Type B pancreatic cell (in vitro differentiated cells): ENCODE results near the gene ABTB1. TPM values are rescaled to one million over a fixed set of nuclear protein-coding genes. Genes with fewer than 3 reads are reported as not detected.

Experiments used
- DNase-seq: peaks from one replicate; pipeline ENCODE4 v3.0.0; 2021; ENCODE audit warnings: mixed read lengths; ENCODE audit not compliant: unreplicated experiment; ENCODE audit errors: extremely low spot score
- H3K27ac Mint-ChIP-seq: 2 replicates; pipeline ENCODE4 v1.8.0; 2021; ENCODE audit warnings: mild to moderate bottlenecking, mixed read lengths
- H3K27me3 Mint-ChIP-seq: 2 replicates; pipeline ENCODE4 v1.8.0; 2021; ENCODE audit warnings: mixed read lengths
- H3K36me3 Mint-ChIP-seq: 2 replicates; pipeline ENCODE4 v1.8.0; 2021; ENCODE audit warnings: mixed read lengths
- H3K4me1 Mint-ChIP-seq: one replicate; pipeline ENCODE4 v1.8.0; 2021; ENCODE audit warnings: mixed read lengths; ENCODE audit not compliant: unreplicated experiment
- H3K4me3 Mint-ChIP-seq: 2 replicates; pipeline ENCODE4 v1.8.0; 2021; ENCODE audit warnings: mild to moderate bottlenecking, mixed read lengths
- H3K9me3 Mint-ChIP-seq: 2 replicates; pipeline ENCODE4 v1.8.0; 2021; ENCODE audit warnings: mixed read lengths
- total RNA-seq: library from RNA; stranded (reverse); gene quantifications from 2 replicates; pipeline ENCODE4 v1.2.1, GENCODE V29; 2021; ENCODE audit warnings: low replicate concordance
- TF ChIP-seq, protein P1 (sequence below): fragments of 200-600 bp; sonication (generic); conservative IDR thresholded peaks from 2 replicates; pipeline ENCODE4 v1.5.0; 2021; ENCODE audit warnings: antibody characterized with exemption, mild to moderate bottlenecking

ABTB1 gene
- total RNA-seq, 1 donor from 2014 or later: 17.8 TPM

GRCh38 chr3:127670229-127670559 lies 2.6 kb upstream of the ABTB1 start:
- TF ChIP-seq, protein P1, sequence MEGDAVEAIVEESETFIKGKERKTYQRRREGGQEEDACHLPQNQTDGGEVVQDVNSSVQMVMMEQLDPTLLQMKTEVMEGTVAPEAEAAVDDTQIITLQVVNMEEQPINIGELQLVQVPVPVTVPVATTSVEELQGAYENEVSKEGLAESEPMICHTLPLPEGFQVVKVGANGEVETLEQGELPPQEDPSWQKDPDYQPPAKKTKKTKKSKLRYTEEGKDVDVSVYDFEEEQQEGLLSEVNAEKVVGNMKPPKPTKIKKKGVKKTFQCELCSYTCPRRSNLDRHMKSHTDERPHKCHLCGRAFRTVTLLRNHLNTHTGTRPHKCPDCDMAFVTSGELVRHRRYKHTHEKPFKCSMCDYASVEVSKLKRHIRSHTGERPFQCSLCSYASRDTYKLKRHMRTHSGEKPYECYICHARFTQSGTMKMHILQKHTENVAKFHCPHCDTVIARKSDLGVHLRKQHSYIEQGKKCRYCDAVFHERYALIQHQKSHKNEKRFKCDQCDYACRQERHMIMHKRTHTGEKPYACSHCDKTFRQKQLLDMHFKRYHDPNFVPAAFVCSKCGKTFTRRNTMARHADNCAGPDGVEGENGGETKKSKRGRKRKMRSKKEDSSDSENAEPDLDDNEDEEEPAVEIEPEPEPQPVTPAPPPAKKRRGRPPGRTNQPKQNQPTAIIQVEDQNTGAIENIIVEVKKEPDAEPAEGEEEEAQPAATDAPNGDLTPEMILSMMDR: no peak
- no peak for DNase-seq
- Mint-ChIP-seq H3K27me3 (peaks cover 5% of the 10 kb centered on the region), H3K4me3 (peak overlapping the region; percentile 39), H3K9me3 (no peaks in the 10 kb centered on the region), H3K4me1 (no peaks in the 10 kb centered on the region), H3K27ac (no peak overlapping the region), H3K36me3 (peaks cover 8% of the 10 kb centered on the region)

DNA sequence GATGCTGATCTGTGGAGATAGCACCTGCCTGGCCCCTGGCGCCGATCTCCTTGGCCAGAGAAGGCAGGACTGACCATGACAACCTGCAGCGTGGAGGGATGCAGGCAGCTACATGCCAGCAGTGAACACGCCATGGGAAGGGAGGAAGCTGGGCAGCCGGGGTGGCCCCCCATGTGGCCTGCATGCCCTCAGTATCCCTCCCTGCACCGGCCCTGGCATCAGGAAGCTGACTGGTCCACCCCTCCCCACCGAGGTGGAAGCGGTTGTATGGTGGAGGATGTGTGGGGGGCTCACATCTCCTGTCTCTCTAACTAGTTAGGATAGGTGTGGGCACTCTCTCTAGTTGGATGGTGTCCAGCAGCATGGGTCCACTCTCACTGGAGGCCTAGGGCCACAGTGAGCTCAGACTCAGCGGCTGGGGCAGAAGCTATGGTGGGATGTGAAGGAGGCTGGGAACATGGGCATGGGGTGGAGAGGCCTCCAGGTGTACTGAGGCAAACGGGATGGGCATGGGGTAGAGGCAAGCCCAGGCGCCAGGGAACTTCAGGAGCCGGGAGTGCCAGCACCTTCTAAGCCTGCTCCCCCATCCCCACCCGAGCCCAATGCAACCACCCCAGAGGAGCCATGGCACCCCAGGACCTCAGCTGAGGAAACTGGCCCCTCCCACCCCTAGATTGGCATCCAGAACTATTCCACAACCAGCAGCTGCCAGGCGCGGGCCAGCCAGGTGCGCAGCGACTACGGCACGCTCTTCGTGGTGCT lies 1.8 kb upstream of the ABTB1 start:
- H3K4me1 Mint-ChIP-seq: peaks cover under 1% of the 10 kb centered on the region
- peaks cover 5% of the 10 kb centered on the region for H3K27me3 Mint-ChIP-seq
- TF ChIP-seq, protein P1: no peak
- peaks cover 1% of the 10 kb centered on the region for H3K36me3 Mint-ChIP-seq
- H3K9me3 Mint-ChIP-seq: no peaks in the 10 kb centered on the region
- no peak for DNase-seq
- peak overlapping the region; percentile 75 for H3K27ac Mint-ChIP-seq
- peak overlapping the region; percentile 86 for H3K4me3 Mint-ChIP-seq

DNA sequence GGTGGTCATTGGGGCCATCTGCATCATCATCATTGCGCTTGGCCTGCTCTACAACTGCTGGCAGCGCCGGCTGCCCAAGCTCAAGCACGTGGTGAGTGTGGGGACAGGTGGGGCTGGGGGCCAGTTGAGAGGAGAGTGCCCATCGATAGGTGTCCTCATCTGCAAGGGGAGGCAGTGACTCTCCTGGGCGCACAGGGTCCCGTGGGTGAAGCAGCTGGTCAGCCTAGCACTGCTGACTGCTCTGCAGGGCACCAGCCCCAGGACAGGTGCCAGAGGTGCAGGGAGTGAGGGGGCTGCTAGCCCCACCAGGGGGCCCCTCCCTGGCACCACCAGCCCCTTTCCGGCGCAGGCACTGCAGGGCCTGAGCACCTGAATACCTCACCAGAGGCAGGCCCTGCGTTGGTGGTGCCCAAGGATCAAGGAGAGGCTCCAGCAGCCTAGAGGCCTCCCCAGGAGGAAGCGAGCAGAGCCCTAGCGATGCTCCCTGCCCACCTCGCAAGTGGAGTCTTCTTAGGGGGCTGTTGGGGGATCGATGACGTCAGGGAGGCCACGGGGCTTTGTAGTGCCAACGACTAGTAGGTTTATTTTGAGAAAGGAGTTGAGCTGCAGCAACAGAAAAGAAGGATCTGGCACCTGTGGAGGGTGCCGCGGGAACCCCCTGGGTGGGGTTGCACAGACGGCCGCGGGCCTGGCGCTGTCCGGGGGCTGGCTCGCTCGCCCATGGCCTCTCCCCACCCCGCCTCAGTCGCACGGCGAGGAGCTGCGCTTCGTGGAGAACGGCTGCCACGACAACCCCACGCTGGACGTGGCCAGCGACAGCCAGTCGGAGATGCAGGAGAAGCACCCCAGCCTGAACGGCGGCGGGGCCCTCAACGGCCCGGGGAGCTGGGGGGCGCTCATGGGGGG lies 976 bp upstream of the ABTB1 start:
- Mint-ChIP-seq H3K4me3 (peak overlapping the region; percentile 86), H3K36me3 (no peaks in the 10 kb centered on the region), H3K27me3 (peaks cover 5% of the 10 kb centered on the region), H3K27ac (no peak overlapping the region), H3K9me3 (no peaks in the 10 kb centered on the region), H3K4me1 (peaks cover 4% of the 10 kb centered on the region)
- no peak for DNase-seq
- TF ChIP-seq, protein P1: no peak

DNA sequence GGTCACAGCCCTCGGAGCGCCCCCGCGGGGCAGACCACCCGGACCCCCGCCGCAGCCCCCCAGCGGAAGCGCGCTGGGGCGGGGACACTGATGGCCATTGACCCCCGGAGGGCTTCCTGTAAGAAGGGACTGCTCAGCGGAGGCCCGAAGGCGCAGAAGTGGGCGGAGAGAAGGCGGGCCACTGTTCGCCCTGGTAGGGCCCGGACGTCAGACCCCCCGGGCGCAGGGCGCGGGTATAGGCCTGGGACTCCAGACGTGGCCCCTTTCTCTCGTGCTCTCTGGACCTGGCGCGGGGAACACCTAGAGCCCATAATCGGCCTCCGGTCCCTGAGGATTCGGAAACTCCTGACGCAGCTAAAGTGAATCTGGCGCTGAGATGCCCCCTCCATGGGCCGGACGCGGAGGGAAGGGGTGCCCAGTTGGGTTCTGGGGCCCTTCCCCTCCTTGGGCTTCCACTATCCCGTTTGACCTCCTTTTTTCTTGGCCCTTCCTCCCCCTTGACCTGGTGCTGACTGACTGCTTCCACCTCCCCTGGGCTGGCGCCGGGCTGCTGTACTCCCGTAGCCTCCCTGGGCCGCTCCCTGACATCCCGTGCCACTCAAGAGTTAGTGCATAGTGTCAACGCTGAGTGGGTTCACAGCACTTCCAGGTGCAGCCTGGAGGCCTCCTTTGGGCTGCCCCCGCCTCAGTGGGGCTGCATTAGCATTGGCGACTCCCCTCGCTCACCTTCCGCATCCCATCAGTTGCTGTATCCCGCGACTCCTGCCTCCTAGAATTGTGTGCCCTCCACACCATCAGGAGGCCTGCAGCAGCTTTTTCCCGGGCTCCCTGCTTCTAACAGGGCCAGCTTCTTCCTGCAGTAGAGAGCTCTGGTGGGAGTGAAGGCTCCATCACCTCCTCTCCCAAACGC lies 694 bp downstream of the ABTB1 start:
- H3K4me3 Mint-ChIP-seq: peak overlapping the region; percentile 89
- H3K27me3 Mint-ChIP-seq: peaks cover 5% of the 10 kb centered on the region
- DNase-seq: peak; percentile 75
- H3K27ac Mint-ChIP-seq: peak overlapping the region; percentile 79
- H3K9me3 Mint-ChIP-seq: no peaks in the 10 kb centered on the region
- H3K36me3 Mint-ChIP-seq: no peaks in the 10 kb centered on the region
- TF ChIP-seq, protein P1: no peak
- H3K4me1 Mint-ChIP-seq: peaks cover 4% of the 10 kb centered on the region

GRCh38 chr3:127674101-127674721 lies 1.5 kb downstream of the ABTB1 start:
- DNase-seq: peak; percentile 51
- no peaks in the 10 kb centered on the region for H3K36me3 Mint-ChIP-seq
- H3K4me1 Mint-ChIP-seq: peaks cover 4% of the 10 kb centered on the region
- peaks cover 5% of the 10 kb centered on the region for H3K27me3 Mint-ChIP-seq
- peak overlapping the region; percentile 79 for H3K27ac Mint-ChIP-seq
- H3K9me3 Mint-ChIP-seq: no peaks in the 10 kb centered on the region
- H3K4me3 Mint-ChIP-seq: peak overlapping the region; percentile 89
- TF ChIP-seq, protein P1: no peak
